ENCODE measurements around the gene FAM200A. TPM values are rescaled to one million over a fixed set of nuclear protein-coding genes. Genes with fewer than 3 reads are reported as not detected.

The FAM200A gene
- total and polyA plus RNA-seq, 2 of the 8 experiments (the other 6 are each of a cell fraction or from before 2014, with no cell fraction given), result 4.3 to 7.5 TPM

DNA sequence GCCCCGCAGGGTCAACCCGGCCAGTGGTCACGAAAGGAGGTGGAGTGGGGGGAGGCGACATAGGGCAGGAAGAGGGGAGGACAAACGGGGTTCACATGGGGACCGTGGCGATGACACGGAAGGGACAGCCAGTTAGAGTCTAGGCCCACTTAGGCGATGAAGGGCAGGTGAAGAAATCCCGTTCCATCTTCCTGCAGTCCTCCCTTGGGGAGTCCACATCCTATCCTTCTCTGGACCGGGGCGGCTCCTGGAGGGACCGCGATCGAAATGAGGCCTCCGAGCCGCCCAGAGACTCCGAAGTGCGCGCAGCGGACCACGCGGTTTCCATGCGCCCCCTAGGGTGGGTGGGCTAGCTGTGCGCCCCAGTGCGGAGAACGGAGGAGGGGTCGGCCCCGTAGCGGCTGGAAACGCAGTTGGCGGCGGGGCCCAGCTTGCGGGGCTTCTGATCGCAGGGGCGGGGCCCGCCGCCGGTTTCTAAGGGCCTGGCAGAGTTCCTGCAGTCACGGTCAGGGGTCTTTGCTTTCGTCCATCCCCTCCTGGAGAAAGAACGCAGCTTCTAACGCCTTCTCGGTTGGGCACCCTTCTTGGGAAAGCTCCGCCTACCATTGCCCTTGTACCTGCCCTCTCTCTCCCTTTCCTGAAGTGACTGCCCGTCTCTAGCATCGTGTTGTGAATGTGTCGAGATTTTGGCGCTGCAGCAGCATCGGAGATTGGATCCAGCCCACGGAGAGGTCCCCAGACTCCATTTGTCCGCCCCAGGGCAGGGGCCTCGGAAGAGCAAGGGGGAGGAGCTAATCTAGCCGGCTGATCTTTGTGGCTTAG, 28.3 kb upstream of the FAM200A start (continued):
- TF ChIP-seq CBX8 (IDR thresholded peaks at IDR 0.05; ENCODE audit: borderline replicate concordance, low read depth, low read length) (no peak), SAP30 (IDR thresholded peaks at IDR 0.05; ENCODE audit: insufficient read depth, insufficient replicate concordance, low read length) (no peak), CBX5 (IDR thresholded peaks at IDR 0.05; ENCODE audit: low read depth, low read length) (no peak), TAF1 (IDR thresholded peaks at IDR 0.05; ENCODE audit: low read depth, low read length) (peak; percentile 56; the same call in 1 of the 2 replicates), CTBP2 (IDR thresholded peaks at IDR 0.05; ENCODE audit: borderline replicate concordance, insufficient read depth, insufficient read length, low read length) (no peak), KDM4A (IDR thresholded peaks at IDR 0.05; ENCODE audit: low read depth, low read length, severe bottlenecking) (peak; percentile 78), SIX5 (IDR thresholded peaks at IDR 0.05; ENCODE audit: low read depth, low read length) (no peak), KDM1A (IDR thresholded peaks at IDR 0.05; ENCODE audit: borderline replicate concordance, low read length) (no peak), BACH1 (IDR thresholded peaks at IDR 0.05; ENCODE audit: low read length) (no peak)
- TF ChIP-seq, protein P1, sequence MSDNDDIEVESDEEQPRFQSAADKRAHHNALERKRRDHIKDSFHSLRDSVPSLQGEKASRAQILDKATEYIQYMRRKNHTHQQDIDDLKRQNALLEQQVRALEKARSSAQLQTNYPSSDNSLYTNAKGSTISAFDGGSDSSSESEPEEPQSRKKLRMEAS (IDR thresholded peaks at IDR 0.05), result peak; percentile 95

All from H1 (cell line).